ENCODE results near the gene RASA1.

GRCh38 chr5:87403899-87404298 lies 136.2 kb downstream of the RASA1 start:
- TF ChIP-seq CTCF (IDR thresholded peaks at IDR 0.05) (no peak), POLR2A (IDR thresholded peaks at IDR 0.05) (no peak)
